SH-SY5Y (cell line): ENCODE measurements around the gene SERPINA1.

ENCODE experiments used
- GATA2 ChIP-seq: IDR thresholded peaks from 2 replicates; pipeline ENCODE4 v1.6.1; 2011; ENCODE audit warnings: mild to moderate bottlenecking, low read depth, low read length
- GATA3 ChIP-seq: IDR thresholded peaks from 2 replicates; pipeline ENCODE4 v1.6.1; 2011; ENCODE audit warnings: low read depth, mild to moderate bottlenecking, low read length, moderate library complexity

DNA sequence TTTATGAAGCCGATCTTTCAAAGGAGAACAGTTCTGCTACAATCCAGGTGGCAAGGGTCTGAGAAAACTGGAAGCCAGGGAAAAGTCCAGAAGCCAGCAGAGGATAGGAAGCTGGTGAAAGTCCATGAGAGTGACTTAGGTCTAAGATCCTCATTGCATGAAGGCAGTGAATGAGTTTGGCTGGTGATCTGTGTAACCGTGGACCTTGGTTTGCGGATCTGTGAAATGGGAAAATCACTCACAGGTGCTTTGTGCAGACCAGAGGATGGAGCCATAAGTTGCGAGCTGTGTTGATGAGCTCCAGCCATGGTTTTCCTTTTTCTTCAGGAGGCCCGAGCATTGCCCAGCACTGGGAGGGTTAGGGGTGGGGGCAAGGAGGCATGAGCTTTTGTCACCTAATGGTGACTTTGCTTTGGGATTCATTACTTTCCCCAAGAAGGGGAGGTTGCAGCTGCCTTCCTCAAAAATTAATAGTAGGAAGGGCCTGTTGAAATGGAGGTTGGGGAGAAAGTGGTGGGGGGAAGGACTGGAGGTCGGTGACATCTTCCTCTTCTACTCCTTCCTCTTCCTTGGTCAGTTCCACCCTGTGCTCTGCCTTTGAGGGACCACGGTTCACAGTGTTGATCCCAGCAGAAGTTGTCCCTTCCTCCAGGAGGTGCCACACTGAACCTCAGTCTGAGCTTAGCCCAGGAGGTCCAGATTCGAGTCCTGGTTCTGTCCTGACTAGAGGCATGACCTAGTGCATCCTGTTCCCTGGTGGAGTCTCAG lies 45.0 kb downstream of the SERPINA1 start:
- TF ChIP-seq GATA2 (no peak), GATA3 (no peak)
